ENCODE results near the gene ATP5PO.
"Not testable (repeated sequence)": the region's sequence is repeated elsewhere in the genome, so short reads cannot be mapped to it uniquely, and the experiment has no call there.

The ATP5PO gene

DNA sequence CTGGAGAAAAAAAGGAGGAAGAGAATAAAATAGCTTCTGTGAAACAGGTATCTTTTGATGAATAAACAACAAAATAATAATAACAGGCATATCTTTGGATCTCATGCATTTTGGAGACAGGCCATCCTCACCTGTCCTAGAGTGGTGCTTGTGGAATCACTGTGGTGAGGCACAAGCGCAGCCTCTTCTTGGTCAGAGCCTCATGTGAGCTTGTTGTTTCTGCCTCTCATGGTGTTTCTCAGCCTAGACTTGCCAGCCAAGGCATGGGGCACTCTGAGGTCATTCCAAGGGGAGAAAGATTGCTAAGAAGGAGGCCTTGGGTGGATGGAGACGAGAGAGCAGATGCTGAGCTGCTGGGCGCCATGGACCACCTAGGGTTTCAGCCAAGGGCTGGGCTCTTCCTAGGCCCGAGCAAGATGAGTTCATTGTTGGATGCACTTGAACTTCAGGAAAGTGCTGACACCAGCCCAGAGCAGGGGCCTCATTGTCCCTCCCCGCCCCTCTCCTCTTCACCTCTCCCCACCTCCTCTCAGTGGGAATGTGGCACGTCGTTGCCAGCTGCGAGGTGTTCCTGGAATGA is 49.5 kb downstream of the ATP5PO start:
- no peak for DNase-seq

DNA sequence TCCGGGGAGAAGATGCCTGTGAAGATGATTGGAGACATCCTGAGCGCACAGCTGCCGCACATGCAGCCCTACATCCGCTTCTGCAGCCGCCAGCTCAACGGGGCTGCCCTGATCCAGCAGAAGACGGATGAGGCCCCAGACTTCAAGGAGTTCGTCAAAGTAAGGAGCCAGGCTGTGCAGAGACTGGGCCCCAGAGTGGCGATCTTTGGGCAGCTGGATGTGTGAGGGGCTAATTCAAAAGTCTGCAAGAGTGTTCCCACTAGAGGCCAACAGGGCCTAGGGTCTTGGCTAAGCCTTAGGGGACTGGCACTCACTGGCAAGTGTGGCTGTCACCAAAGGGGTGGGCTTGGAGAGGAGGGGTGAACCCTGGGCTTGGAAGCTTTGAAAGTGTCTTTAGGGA is 50.4 kb downstream of the ATP5PO start:
- no peak for DNase-seq

GRCh38 chr21:33864150-33864549 is 51.5 kb downstream of the ATP5PO start:
- DNase-seq = no peak

- DNase-seq = not testable (repeated sequence)
These were observed 52.4 kb downstream of the ATP5PO start for GRCh38 chr21:33863191-33863590.

DNA sequence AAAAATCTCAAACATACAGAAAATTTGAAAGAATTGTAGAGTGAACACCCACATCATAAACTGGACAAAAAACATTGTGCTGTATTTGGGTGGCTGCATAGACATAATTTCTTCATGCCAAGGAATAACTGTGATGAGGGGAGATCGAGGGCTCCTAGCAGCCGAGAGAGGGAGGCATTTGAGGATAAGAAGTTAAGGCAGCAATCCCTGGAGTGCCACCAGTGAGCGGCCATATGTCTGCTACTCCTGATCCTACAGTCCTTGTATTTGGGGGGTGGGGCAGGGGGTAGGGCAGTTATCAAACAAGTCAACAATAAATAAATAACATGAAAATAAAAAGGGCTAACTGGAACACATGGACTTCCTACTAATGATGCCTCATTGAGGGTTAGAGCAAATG is 54.5 kb downstream of the ATP5PO start:
- DNase-seq = no peak

DNA sequence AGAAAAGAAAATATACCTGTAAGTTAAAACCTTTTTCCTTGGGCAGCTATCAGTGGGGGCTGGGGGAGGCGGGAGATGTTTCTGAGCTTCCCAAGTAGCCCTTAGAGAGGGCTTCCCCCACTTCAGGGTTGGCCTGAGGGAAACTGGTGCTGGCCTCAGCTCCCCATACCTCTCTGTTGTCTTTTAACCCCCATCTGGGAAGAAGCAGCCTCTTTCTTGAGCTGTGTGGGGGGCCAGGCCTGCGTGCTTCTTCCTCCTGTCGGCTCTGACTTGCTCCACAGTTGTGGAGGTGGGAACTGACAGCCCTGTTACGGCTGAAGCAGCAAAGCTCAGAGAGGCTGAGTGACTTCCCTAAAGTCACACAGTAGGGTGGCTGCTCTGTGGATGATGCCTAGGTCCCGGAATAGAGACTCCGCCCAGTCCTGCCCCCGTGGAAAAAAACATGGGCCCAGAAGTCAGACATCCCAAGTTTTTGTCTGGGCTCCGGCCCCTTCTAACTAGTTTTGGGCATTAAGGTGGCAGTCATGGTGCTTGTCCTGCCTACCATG is 55.2 kb downstream of the ATP5PO start:
- DNase-seq = no peak

DNA sequence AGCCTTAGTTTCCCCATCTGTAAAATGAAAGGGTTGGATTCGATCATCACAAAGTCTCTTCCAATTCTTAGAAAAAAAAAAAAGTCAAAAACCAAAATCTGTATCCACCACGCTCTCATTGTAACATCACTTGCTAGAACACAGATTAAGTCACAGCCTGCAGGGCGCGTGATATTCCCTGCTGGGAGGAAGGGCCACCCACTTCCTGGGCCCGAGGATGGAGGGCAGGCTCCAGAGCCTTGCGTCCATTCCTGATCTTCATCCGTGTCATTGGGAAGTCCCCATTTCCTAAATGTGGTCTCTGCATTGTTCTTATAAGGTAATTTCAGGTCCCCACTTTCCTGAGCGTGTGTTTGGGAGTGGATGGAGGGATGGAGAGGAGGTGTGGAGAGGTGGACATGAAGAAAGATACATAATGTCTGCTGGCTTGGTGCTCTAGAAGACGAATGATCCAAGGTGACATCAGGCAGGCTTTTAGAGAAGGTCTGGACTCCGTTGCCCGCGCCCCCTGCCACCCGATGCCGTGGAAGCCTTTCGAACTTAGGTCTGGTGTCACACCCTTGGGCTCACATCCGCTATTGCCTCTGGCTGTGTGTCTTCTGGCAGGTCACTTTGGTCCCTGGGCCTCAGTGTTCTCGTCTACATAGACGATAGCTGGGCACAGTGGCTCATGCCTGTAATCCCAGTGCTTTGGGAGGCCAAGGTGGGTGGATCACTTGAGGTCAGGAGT is 56.1 kb downstream of the ATP5PO start:
- DNase-seq = no peak

GRCh38 chr21:33858667-33859372 is 56.8 kb downstream of the ATP5PO start:
- DNase-seq = no peak

- DNase-seq = no peak
These were observed 57.5 kb downstream of the ATP5PO start for GRCh38 chr21:33857846-33858666.

DNA sequence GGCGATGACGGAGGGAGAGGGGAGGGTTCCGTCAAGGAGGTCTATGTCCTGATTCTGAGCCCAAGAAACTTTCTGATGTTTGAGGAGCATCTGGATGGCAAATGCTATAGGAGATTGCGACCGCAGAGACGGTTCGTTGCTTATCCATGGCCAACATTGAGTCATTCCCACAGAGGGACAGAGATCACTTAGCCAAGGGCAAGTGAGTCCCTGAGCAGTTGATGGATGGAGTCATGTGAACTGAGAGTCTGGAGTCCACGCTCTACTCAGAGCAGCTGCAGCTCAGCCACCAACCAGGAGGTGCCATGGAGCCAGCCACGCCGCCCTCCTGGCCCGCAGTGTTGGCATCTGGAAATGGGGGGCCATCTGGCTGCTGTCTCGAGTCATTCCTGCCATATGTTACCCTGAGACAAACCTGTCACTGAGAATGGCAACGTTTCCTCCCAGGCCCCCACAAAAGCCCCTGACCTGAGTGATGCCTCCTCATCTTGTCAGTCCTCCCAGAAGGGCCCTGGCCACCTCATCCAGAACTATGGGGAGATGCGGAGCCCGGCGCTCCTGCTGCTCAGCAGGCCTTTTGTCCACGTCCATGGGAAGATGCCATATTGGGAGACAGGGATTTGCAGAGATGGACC is 58.6 kb downstream of the ATP5PO start:
- no peak for DNase-seq

- peak; percentile 21 for DNase-seq
These were observed 60.4 kb downstream of the ATP5PO start for GRCh38 chr21:33855190-33855589.

- no peak for DNase-seq
These were observed 61.0 kb downstream of the ATP5PO start for GRCh38 chr21:33854604-33855003.

Measured in hematopoietic multipotent progenitor cell treated with erythropoietin and hydrocortisone succinate and interleukin-3 and kit ligand, for 6 days (in vitro differentiated cells).